ENCODE results near the gene MEF2B. TPM values are rescaled to one million over a fixed set of nuclear protein-coding genes. Genes with fewer than 3 reads are reported as not detected.

MEF2B gene
- 1 to 10 TPM; 1.6 to 2.3 TPM for total RNA-seq

DNA sequence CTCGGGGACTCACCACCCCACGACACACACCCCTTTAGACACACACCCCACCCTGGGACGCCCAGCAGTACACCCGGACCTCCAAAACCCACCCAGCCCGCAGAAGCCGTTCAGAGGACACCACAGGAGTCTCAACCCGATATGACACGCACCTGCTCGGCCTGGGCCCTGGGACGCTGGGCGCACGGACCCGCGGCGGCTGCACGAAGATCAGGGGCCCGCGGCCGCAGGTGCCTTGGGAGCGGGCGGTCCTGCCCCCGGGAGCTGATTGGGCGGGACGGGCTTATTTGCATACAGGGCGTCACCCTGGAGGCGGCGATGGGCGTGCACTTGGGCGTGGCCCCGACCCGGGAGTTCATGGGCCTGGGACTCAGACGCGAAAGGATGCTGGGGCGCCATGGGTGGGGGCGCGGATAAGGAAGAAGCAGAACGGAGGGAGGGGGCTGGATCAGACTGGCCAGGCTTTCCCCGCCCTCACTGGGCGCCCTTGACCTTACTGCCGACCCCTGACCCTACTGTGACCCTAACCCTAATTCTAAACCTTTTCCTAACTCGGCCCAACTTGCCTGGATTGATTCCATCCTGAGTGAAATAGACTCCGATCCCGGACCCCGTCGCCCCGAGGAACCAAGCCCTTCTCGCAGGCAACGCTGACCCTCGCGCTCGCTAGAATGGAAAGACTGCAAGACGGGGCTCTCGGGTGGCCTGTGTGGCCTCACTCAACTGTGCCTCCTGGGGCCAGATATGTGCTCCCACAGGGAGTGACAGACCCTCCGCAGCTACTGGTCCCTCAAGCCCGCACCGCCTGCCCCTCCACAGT lies at the start of gene MEF2B:
Gene MEF2B, minus strand, starts transcription at position 211 of the 820 bp plus-strand sequence. CDS start 19,528 bp downstream, outside the sequence.
- no peak within 1 kb of the TSS for H3K27ac Mint-ChIP-seq
- H3K4me1 Mint-ChIP-seq, result peaks cover 9% of the 10 kb centered on the region
- no peaks in the 10 kb centered on the region for H3K27me3 Mint-ChIP-seq
- peak; percentile 86 for DNase-seq
- H3K36me3 Mint-ChIP-seq, result peaks cover 5% of the 10 kb centered on the region
- peak within 1 kb of the TSS; percentile 0 for H3K4me3 Mint-ChIP-seq
- H3K9me3 Mint-ChIP-seq, result no peaks in the 10 kb centered on the region

GRCh38 chr19:19218911-19219310 lies 48.8 kb upstream of the MEF2B start:
- Mint-ChIP-seq H3K27ac (no peak overlapping the region), H3K4me1 (peaks cover 2% of the 10 kb centered on the region), H3K4me3 (no peak overlapping the region), H3K27me3 (peaks cover 46% of the 10 kb centered on the region), H3K36me3 (no peaks in the 10 kb centered on the region), H3K9me3 (no peaks in the 10 kb centered on the region)
- DNase-seq, result no peak

- H3K9me3 Mint-ChIP-seq, result no peaks in the 10 kb centered on the region
- no peak for DNase-seq
- no peak overlapping the region for H3K4me3 Mint-ChIP-seq
- H3K4me1 Mint-ChIP-seq, result peaks cover 5% of the 10 kb centered on the region
- no peaks in the 10 kb centered on the region for H3K36me3 Mint-ChIP-seq
- peaks cover 55% of the 10 kb centered on the region for H3K27me3 Mint-ChIP-seq
- H3K27ac Mint-ChIP-seq, result no peak overlapping the region
Observed at GRCh38 chr19:19217099-19217498, 47.0 kb upstream of the MEF2B start.

- H3K4me3 Mint-ChIP-seq, result no peak overlapping the region
- no peaks in the 10 kb centered on the region for H3K36me3 Mint-ChIP-seq
- H3K27ac Mint-ChIP-seq, result no peak overlapping the region
- no peak for DNase-seq
- H3K27me3 Mint-ChIP-seq, result peaks cover 66% of the 10 kb centered on the region
- H3K9me3 Mint-ChIP-seq, result no peaks in the 10 kb centered on the region
- peaks cover 5% of the 10 kb centered on the region for H3K4me1 Mint-ChIP-seq
Observed at GRCh38 chr19:19215792-19216191, 45.7 kb upstream of the MEF2B start.

- peaks cover 5% of the 10 kb centered on the region for H3K4me1 Mint-ChIP-seq
- no peak overlapping the region for H3K27ac Mint-ChIP-seq
- peak; percentile 37 for DNase-seq
- peaks cover 71% of the 10 kb centered on the region for H3K27me3 Mint-ChIP-seq
- H3K9me3 Mint-ChIP-seq, result no peaks in the 10 kb centered on the region
- H3K36me3 Mint-ChIP-seq, result no peaks in the 10 kb centered on the region
- no peak overlapping the region for H3K4me3 Mint-ChIP-seq
Observed at GRCh38 chr19:19214892-19215291, 44.8 kb upstream of the MEF2B start.

DNA sequence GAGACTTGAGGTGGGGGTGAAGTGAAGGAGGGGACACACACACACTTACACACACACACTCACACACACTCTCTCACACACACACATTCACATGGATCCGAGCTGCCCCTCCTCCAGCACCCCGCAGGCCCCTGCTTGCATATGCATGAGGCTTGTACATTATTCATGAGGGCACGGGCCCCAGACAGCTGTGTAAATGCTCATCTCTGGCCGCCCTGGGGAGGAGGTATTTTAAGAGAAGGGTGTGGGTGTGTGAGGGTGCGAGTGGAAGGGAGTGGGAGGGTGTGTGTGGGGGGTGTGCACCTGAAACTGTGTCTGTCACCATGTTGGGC lies 44.1 kb upstream of the MEF2B start:
- no peak for DNase-seq
- no peaks in the 10 kb centered on the region for H3K36me3 Mint-ChIP-seq
- H3K27ac Mint-ChIP-seq, result no peak overlapping the region
- H3K4me3 Mint-ChIP-seq, result no peak overlapping the region
- peaks cover 74% of the 10 kb centered on the region for H3K27me3 Mint-ChIP-seq
- no peaks in the 10 kb centered on the region for H3K9me3 Mint-ChIP-seq
- peaks cover 5% of the 10 kb centered on the region for H3K4me1 Mint-ChIP-seq

GRCh38 chr19:19213426-19214158 lies 43.5 kb upstream of the MEF2B start:
- no peak overlapping the region for H3K27ac Mint-ChIP-seq
- H3K27me3 Mint-ChIP-seq, result peaks cover 77% of the 10 kb centered on the region
- no peak for DNase-seq
- H3K4me3 Mint-ChIP-seq, result no peak overlapping the region
- H3K36me3 Mint-ChIP-seq, result no peaks in the 10 kb centered on the region
- H3K4me1 Mint-ChIP-seq, result peaks cover 5% of the 10 kb centered on the region
- no peaks in the 10 kb centered on the region for H3K9me3 Mint-ChIP-seq

DNA sequence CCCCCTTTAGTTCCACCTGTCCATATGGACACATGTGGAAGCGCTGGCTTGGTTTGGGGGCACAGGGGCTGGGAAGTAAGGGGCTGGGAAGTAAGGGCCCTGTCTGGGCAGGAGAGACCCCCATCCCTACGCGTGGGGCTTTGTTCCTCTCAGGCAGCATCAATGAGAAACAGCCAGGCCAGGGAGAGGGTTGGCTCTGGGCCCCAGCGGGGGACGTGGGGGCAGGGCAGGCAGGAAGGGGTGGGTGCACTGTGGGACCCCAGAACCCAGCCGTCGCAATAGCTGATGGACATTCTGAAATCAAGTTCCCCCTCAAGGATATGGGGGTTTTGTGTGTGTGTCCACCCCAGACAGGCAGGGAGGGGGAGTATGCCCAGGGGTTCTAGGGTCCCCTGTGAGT lies 42.9 kb upstream of the MEF2B start:
- Mint-ChIP-seq H3K36me3 (no peaks in the 10 kb centered on the region), H3K4me3 (no peak overlapping the region), H3K9me3 (no peaks in the 10 kb centered on the region), H3K27ac (no peak overlapping the region), H3K4me1 (peaks cover 5% of the 10 kb centered on the region), H3K27me3 (peaks cover 77% of the 10 kb centered on the region)
- no peak for DNase-seq

GRCh38 chr19:19211499-19212420 lies 41.7 kb upstream of the MEF2B start, which contains the start of gene NCAN:
Gene NCAN, plus strand, starts transcription at chr19:19211958. Its CDS starts 4,996 bp downstream, at chr19:19216954.
- H3K36me3 Mint-ChIP-seq, result no peaks in the 10 kb centered on the region
- H3K27ac Mint-ChIP-seq, result no peak within 1 kb of the TSS

DNA sequence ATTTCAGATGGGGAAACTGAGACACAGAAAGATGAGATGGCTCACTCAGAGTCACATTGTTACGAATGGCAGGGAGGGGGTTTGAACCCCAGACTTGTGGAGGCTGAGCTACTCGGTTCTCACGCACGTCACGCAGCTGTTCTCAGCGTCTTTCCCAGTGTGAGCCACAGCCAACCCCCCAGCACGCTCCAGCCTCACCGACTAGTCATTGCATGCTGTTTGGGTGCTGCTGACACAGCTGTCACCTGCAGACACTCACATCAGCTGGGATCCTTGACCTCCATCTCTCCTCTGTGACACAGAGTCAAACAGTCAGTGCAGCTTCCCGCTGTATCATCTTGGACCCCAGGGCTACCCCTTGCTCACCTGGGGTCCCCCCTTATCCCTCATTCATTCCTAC lies 39.3 kb upstream of the MEF2B start:
- H3K4me3 Mint-ChIP-seq, result no peak overlapping the region
- peaks cover 50% of the 10 kb centered on the region for H3K27me3 Mint-ChIP-seq
- H3K9me3 Mint-ChIP-seq, result no peaks in the 10 kb centered on the region
- no peak for DNase-seq
- H3K36me3 Mint-ChIP-seq, result no peaks in the 10 kb centered on the region
- H3K4me1 Mint-ChIP-seq, result peaks cover 10% of the 10 kb centered on the region
- H3K27ac Mint-ChIP-seq, result no peak overlapping the region

More at GRCh38 chr19:19211499-19212420, 41.7 kb upstream of the MEF2B start, which contains the start of gene NCAN:
- Mint-ChIP-seq H3K9me3 (no peaks in the 10 kb centered on the region), H3K4me3 (no peak within 1 kb of the TSS), H3K27me3 (peaks cover 71% of the 10 kb centered on the region), H3K4me1 (peaks cover 10% of the 10 kb centered on the region)
- no peak for DNase-seq

- no peak for DNase-seq
- Mint-ChIP-seq H3K36me3 (no peaks in the 10 kb centered on the region), H3K27me3 (peaks cover 35% of the 10 kb centered on the region), H3K9me3 (no peaks in the 10 kb centered on the region), H3K27ac (no peak overlapping the region), H3K4me3 (no peak overlapping the region), H3K4me1 (peaks cover 7% of the 10 kb centered on the region)
Observed at GRCh38 chr19:19207637-19208572, 37.8 kb upstream of the MEF2B start.

GRCh38 chr19:19206938-19207337 lies 36.9 kb upstream of the MEF2B start:
- H3K4me3 Mint-ChIP-seq, result no peak overlapping the region
- peaks cover 25% of the 10 kb centered on the region for H3K27me3 Mint-ChIP-seq
- no peak for DNase-seq
- peaks cover 14% of the 10 kb centered on the region for H3K4me1 Mint-ChIP-seq
- H3K36me3 Mint-ChIP-seq, result peaks cover 9% of the 10 kb centered on the region
- no peak overlapping the region for H3K27ac Mint-ChIP-seq
- no peaks in the 10 kb centered on the region for H3K9me3 Mint-ChIP-seq

GRCh38 chr19:19205416-19206410 lies 35.6 kb upstream of the MEF2B start:
- H3K36me3 Mint-ChIP-seq, result peaks cover 10% of the 10 kb centered on the region
- H3K9me3 Mint-ChIP-seq, result no peaks in the 10 kb centered on the region
- H3K27me3 Mint-ChIP-seq, result peaks cover 15% of the 10 kb centered on the region
- peaks cover 19% of the 10 kb centered on the region for H3K4me1 Mint-ChIP-seq
- DNase-seq, result no peak
- H3K4me3 Mint-ChIP-seq, result no peak overlapping the region
- H3K27ac Mint-ChIP-seq, result no peak overlapping the region

All from activated naive CD8-positive, alpha-beta T cell treated with anti-CD3 and anti-CD28 coated beads for 36 hours (primary cell).